ENCODE results near the gene ZFYVE26. TPM values are rescaled to one million over a fixed set of nuclear protein-coding genes. Genes with fewer than 3 reads are reported as not detected.

ZFYVE26 gene
- polyA plus RNA-seq, 1 donor from 2014 or later: 3.7 TPM

- Mint-ChIP-seq H3K27me3 (no peaks in the 10 kb centered on the region), H3K4me3 (no peak overlapping the region)
These were observed 68.1 kb downstream of the ZFYVE26 start for GRCh38 chr14:67748312-67748711.

GRCh38 chr14:67746927-67747326 lies 69.5 kb downstream of the ZFYVE26 start:
- Mint-ChIP-seq H3K4me3 (no peak overlapping the region), H3K9me3 (peaks cover 4 to 7% (median 4%) of the 10 kb centered on the region in 3 donors), H3K27me3 (no peaks in the 10 kb centered on the region), H3K4me1 (peaks cover 0 to 2% (median 0%) of the 10 kb centered on the region in 3 donors), H3K36me3 (peaks cover 9% of the 10 kb centered on the region), H3K27ac (peak overlapping the region in 2 of 3 donors; percentile 13 to 73)

More at GRCh38 chr14:67748312-67748711, 68.1 kb downstream of the ZFYVE26 start:
- H3K27ac Mint-ChIP-seq: no peak overlapping the region
- H3K9me3 Mint-ChIP-seq: peaks cover 3 to 7% (median 4%) of the 10 kb centered on the region in 3 donors
- H3K36me3 Mint-ChIP-seq: peaks cover 15% of the 10 kb centered on the region
- no peaks in the 10 kb centered on the region for H3K4me1 Mint-ChIP-seq

DNA sequence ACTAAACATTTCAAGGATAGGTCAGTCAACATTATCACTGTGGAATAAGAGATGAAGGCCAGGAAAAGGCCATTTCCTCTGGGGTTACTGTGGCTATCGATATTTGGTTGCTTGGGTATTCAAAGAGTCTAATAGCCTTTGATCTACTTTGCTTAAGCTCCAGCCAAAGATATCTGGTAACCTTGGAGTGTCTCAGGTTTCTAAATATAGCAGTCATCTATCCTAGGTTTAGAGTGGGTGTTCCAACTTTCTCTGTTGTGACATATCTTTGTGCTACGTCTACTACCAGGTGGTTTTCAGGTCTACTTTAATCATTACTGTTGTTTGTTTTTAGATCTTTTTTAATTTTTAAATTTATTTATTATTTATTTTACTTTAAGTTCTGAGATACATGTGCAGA lies 72.3 kb downstream of the ZFYVE26 start:
- Mint-ChIP-seq H3K4me1 (peaks cover 0 to 2% (median 0%) of the 10 kb centered on the region in 3 donors), H3K4me3 (no peak overlapping the region), H3K27me3 (no peaks in the 10 kb centered on the region), H3K36me3 (peaks cover 12% of the 10 kb centered on the region), H3K9me3 (peaks cover 4 to 7% (median 4%) of the 10 kb centered on the region in 3 donors), H3K27ac (no peak overlapping the region)

DNA sequence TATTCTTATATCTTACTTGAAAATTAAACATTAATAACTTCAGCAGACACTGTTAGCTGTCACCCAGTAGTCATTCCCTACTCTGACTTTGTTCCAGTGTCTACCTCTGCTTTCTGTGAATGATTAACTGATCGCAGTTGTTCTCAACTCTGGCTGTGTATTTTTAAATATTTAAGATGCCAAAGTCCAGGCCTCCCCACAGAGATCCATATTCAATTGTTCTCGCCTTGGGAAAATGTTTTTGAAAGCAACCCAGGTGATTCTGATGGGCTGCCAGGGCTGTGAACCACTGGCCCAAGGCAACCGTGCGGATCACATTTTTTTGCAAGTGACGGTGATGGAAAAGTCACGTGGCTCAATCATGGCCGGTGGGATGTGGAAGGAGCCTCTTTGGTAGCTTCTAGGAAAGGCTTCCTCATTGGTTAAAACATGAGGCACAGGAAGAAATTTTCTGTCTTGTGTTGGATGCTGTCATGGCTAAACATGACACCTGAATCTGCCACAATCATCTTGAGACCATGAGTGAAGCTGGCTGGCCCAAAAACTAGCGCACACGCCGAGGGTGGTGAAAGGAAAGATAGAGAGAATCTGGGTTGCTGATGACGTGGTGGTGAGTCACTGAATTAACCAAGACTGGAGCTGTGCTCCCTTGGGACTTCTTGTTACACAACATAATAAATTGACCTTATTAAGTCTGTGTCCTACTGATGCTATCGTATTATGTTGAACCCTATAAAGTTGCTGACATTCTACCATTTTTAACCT lies 77.5 kb downstream of the ZFYVE26 start:
- H3K27ac Mint-ChIP-seq: no peak overlapping the region
- H3K9me3 Mint-ChIP-seq: peaks cover 0 to 3% (median 1%) of the 10 kb centered on the region in 3 donors
- no peak overlapping the region for H3K4me3 Mint-ChIP-seq
- H3K36me3 Mint-ChIP-seq: peaks cover 4% of the 10 kb centered on the region
- H3K27me3 Mint-ChIP-seq: no peaks in the 10 kb centered on the region
- peaks cover 0 to 2% (median 0%) of the 10 kb centered on the region in 3 donors for H3K4me1 Mint-ChIP-seq

GRCh38 chr14:67736771-67737170 lies 79.6 kb downstream of the ZFYVE26 start:
- Mint-ChIP-seq H3K36me3 (peaks cover 3% of the 10 kb centered on the region), H3K27ac (no peak overlapping the region), H3K9me3 (no peaks in the 10 kb centered on the region), H3K4me3 (no peak overlapping the region), H3K27me3 (no peaks in the 10 kb centered on the region), H3K4me1 (no peaks in the 10 kb centered on the region)

DNA sequence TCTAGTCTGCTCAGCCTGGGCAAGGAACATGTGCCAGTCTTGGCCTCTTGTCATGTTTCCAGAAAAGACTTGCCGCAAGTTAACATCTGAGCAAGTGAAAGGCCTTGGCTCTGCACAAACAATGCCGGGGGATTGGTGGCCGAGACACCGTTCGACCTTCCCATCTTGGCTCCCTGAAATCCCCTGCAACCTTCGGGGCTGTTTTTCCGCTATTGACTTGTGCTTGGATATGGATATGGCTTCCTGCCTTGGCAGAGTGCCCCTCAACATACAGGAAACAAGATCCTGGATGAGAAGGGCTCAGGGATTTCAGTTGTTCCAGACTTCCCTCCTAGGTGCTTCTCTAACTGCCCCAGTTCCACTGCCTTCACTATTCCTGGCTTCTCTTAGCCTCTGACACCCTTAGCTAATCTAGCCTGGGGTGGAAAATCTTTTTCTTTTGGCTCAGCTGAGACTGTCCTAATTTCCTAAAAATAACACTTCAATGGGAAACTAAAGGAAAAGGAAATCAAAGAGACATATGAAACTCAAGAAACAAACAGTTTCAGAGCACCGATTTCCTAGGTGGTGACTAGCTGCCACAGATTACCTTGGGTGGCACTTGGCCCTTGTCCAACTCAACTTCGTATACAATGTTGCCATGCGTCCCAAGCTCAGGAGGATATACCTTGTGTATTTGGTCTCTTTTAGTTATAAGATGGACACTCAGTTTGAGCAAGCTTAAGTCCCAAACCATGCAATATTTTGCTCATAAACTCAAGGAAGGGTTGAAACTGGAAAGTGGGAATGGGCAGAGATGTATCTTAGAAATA lies 80.8 kb downstream of the ZFYVE26 start:
- Mint-ChIP-seq H3K27ac (no peak overlapping the region), H3K27me3 (no peaks in the 10 kb centered on the region), H3K4me3 (no peak overlapping the region), H3K4me1 (no peaks in the 10 kb centered on the region), H3K36me3 (peaks cover 2% of the 10 kb centered on the region), H3K9me3 (no peaks in the 10 kb centered on the region)

DNA sequence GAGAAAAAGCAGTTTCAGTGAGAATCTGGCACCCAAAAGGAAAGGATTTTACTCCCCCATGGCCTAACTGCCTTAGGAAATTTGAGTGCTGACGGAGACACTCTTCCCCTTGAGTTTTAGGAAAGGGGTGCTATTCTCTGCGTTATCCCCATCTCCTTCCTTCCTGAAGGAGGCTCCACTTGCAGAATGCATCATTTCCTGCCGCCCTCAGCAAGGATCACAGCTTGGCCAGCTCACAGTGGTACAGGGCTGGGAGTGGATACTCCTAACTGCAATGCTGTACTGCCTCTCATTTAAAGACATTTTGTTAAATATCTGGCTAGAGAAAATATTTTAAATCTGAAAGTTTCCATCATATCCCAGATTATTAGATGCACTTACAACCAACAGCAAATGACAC lies 81.7 kb downstream of the ZFYVE26 start:
- Mint-ChIP-seq H3K4me3 (no peak overlapping the region), H3K27me3 (no peaks in the 10 kb centered on the region), H3K9me3 (no peaks in the 10 kb centered on the region), H3K27ac (no peak overlapping the region), H3K4me1 (no peaks in the 10 kb centered on the region), H3K36me3 (peaks cover 2% of the 10 kb centered on the region)

DNA sequence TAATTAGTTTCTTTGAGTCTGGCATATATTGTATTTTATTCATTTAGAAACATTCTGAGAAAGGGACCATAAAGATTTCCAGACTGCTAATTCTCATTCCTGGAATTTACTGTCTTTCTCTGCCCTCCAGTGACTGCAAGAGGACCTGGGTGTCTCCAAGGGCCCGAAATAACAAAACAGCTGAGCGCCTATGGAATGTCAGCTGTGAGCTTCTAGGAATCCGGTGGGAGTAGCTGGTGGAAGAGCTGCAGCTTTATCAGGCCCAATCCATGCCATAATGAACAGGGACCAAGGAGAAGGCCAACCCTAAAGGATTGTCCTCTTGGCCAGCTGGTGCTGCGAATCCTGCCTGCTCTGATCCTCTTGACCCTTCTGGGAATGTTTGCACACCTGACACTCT lies 82.8 kb downstream of the ZFYVE26 start:
- Mint-ChIP-seq H3K36me3 (no peaks in the 10 kb centered on the region), H3K27ac (no peak overlapping the region), H3K27me3 (no peaks in the 10 kb centered on the region), H3K9me3 (no peaks in the 10 kb centered on the region), H3K4me3 (no peak overlapping the region), H3K4me1 (no peaks in the 10 kb centered on the region)

DNA sequence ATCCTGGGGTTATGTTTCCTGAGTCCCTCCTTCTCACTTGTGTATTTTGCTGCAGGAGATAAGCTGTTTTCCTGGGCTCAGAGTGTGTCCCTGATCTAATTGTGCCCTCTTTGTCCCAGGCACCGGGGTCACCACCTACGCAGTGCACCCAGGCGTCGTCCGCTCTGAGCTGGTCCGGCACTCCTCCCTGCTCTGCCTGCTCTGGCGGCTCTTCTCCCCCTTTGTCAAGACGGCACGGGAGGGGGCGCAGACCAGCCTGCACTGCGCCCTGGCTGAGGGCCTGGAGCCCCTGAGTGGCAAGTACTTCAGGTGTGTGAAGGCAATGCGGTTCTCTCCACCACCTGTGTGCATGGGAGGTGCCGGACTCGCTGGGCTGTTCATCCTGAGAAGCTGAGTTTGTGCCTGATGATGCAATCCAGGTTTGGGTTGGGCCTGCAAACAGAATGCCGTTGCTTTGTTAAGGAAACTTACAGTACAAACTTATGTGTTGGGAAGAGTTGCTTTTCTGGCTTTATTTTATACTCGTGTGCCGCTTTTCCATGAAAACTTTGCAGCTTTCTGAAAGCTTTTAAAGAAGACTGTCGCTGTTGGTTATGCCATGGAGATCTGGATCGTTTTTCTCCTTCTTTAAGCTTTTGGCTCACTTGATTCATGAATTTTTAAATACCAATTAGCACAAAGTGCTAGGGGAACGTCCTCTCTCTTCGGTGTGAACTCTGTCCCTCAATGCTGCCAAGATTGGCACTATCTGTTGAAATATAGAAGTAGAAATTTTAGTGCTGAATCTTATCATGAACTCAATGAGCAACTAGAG lies 87.1 kb downstream of the ZFYVE26 start:
- peaks cover 3% of the 10 kb centered on the region for H3K27me3 Mint-ChIP-seq
- H3K36me3 Mint-ChIP-seq: no peaks in the 10 kb centered on the region
- H3K9me3 Mint-ChIP-seq: peaks cover 0 to 2% (median 0%) of the 10 kb centered on the region in 3 donors
- H3K4me3 Mint-ChIP-seq: no peak overlapping the region
- no peaks in the 10 kb centered on the region for H3K4me1 Mint-ChIP-seq
- H3K27ac Mint-ChIP-seq: no peak overlapping the region

- H3K27me3 Mint-ChIP-seq: peaks cover 9% of the 10 kb centered on the region
- H3K4me1 Mint-ChIP-seq: no peaks in the 10 kb centered on the region
- H3K27ac Mint-ChIP-seq: no peak overlapping the region
- H3K4me3 Mint-ChIP-seq: no peak overlapping the region
- H3K36me3 Mint-ChIP-seq: no peaks in the 10 kb centered on the region
- H3K9me3 Mint-ChIP-seq: peaks cover 0 to 2% (median 0%) of the 10 kb centered on the region in 3 donors
These were observed 88.1 kb downstream of the ZFYVE26 start for GRCh38 chr14:67728258-67728657.

- Mint-ChIP-seq H3K36me3 (no peaks in the 10 kb centered on the region), H3K9me3 (peaks cover 0 to 2% (median 0%) of the 10 kb centered on the region in 3 donors), H3K27me3 (peaks cover 17% of the 10 kb centered on the region), H3K4me3 (no peak overlapping the region), H3K4me1 (peaks cover 0 to 3% (median 1%) of the 10 kb centered on the region in 3 donors), H3K27ac (no peak overlapping the region)
These were observed 89.0 kb downstream of the ZFYVE26 start for GRCh38 chr14:67727361-67727760.

- Mint-ChIP-seq H3K9me3 (peaks cover 0 to 2% (median 0%) of the 10 kb centered on the region in 3 donors), H3K27me3 (peaks cover 24% of the 10 kb centered on the region), H3K27ac (no peak overlapping the region), H3K36me3 (no peaks in the 10 kb centered on the region), H3K4me1 (peaks cover 0 to 8% (median 1%) of the 10 kb centered on the region in 3 donors), H3K4me3 (no peak overlapping the region)
These were observed 91.2 kb downstream of the ZFYVE26 start for GRCh38 chr14:67725171-67725570.

- peak overlapping the region in 1 of 3 donors; percentile 6 for H3K27ac Mint-ChIP-seq
- H3K9me3 Mint-ChIP-seq: peaks cover 0 to 2% (median 0%) of the 10 kb centered on the region in 3 donors
- H3K4me1 Mint-ChIP-seq: peaks cover 0 to 8% (median 1%) of the 10 kb centered on the region in 3 donors
- no peaks in the 10 kb centered on the region for H3K36me3 Mint-ChIP-seq
- H3K4me3 Mint-ChIP-seq: peak overlapping the region in 1 of 4 donors; percentile 59
- H3K27me3 Mint-ChIP-seq: peaks cover 24% of the 10 kb centered on the region
These were observed 94.1 kb downstream of the ZFYVE26 start for GRCh38 chr14:67722293-67722692.

DNA sequence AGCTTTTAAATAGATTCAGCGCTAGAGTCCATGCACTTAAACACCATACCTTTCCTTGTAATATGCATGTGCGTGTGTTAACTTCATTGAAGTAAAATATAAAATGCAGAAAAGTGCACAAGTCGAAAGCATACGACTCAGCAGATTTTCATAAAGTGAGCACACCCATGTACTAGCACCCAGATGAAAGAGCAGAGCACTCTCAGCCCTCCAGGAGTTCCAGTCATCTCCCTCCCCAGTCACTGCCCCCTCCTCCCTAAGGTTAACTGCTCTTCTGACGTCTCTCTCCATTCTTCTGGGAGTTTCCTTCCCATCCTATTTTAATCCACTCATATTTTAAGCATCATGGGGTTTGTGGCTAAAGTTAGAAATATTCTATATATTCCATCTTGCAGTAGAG lies 94.5 kb downstream of the ZFYVE26 start:
- no peak overlapping the region for H3K4me3 Mint-ChIP-seq
- H3K36me3 Mint-ChIP-seq: no peaks in the 10 kb centered on the region
- peaks cover 0 to 2% (median 0%) of the 10 kb centered on the region in 3 donors for H3K9me3 Mint-ChIP-seq
- H3K4me1 Mint-ChIP-seq: peaks cover 0 to 8% (median 1%) of the 10 kb centered on the region in 3 donors
- peaks cover 24% of the 10 kb centered on the region for H3K27me3 Mint-ChIP-seq
- H3K27ac Mint-ChIP-seq: no peak overlapping the region

Measured in IgD-negative memory B cell (primary cell).